Measurements from ENCODE around the gene TMEM109.

DNA sequence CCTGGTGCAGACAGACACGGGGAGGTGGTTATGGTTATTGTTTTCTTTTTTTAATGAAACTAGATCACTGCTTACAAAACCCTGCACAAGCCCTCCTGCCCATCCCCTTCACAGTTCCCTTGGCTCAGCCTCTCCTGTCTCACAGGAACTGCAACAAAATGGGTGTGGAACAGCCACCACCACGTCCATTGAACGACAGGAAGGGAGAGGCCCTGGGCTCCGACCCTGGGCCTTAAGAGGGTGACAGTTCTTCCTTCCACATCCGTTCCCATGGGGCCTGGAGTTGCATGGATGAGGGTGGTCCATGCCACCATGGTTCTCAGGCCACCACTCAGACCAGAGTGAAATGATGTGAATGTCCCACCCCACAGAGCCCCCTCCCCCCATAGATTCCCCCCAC is 23.3 kb upstream of the TMEM109 start:
- TF ChIP-seq POLR2A (IDR thresholded peaks at IDR 0.05) = no peak
- TF ChIP-seq, protein P1, sequence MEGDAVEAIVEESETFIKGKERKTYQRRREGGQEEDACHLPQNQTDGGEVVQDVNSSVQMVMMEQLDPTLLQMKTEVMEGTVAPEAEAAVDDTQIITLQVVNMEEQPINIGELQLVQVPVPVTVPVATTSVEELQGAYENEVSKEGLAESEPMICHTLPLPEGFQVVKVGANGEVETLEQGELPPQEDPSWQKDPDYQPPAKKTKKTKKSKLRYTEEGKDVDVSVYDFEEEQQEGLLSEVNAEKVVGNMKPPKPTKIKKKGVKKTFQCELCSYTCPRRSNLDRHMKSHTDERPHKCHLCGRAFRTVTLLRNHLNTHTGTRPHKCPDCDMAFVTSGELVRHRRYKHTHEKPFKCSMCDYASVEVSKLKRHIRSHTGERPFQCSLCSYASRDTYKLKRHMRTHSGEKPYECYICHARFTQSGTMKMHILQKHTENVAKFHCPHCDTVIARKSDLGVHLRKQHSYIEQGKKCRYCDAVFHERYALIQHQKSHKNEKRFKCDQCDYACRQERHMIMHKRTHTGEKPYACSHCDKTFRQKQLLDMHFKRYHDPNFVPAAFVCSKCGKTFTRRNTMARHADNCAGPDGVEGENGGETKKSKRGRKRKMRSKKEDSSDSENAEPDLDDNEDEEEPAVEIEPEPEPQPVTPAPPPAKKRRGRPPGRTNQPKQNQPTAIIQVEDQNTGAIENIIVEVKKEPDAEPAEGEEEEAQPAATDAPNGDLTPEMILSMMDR (IDR thresholded peaks at IDR 0.05) = no peak
- TF ChIP-seq POLR2AphosphoS5 (IDR thresholded peaks at IDR 0.05) = no peak
- TF ChIP-seq EP300 (IDR thresholded peaks at IDR 0.05) = no peak
